K562 (cell line): ENCODE measurements around the gene SDHAF4. TPM values are rescaled to one million over a fixed set of nuclear protein-coding genes. Genes with fewer than 3 reads are reported as not detected.

ENCODE experiments used
- ARID1B ChIP-seq: fragments of 450-650 bp; IDR thresholded peaks from 2 replicates; pipeline ENCODE4 v1.6.1; 2016; ENCODE audit warnings: antibody characterized with exemption, mild to moderate bottlenecking, inconsistent platforms
- DPF2 ChIP-seq: fragments of 450-650 bp; IDR thresholded peaks from 2 replicates; pipeline ENCODE4 v1.6.1; 2016
- EP400 ChIP-seq: fragments of 450-650 bp; IDR thresholded peaks from 2 replicates; pipeline ENCODE4 v1.6.1; 2017; ENCODE audit warnings: antibody characterized with exemption, mild to moderate bottlenecking, moderate library complexity
- FOSL1 ChIP-seq: fragments of 200-800 bp; sonication (Bioruptor generic); conservative IDR thresholded peaks from 2 replicates; pipeline ENCODE4 v1.6.1; 2016; ENCODE audit warnings: missing genetic modification characterization, missing compliant biosample characterization
- FOXP1 ChIP-seq: sonication (generic); formaldehyde crosslinking; IDR thresholded peaks from 2 replicates; pipeline ENCODE4 v1.8.0; 2022; ENCODE audit warnings: mild to moderate bottlenecking, missing genetic modification reagents
- HDAC2 ChIP-seq: fragments of 450-650 bp; IDR thresholded peaks from 2 replicates; pipeline ENCODE4 v1.6.1; 2016; ENCODE audit warnings: mild to moderate bottlenecking
- HDAC3 ChIP-seq: fragments of 450-650 bp; IDR thresholded peaks from 2 replicates; pipeline ENCODE4 v1.6.1; 2018; ENCODE audit warnings: borderline replicate concordance, mild to moderate bottlenecking, moderate library complexity; ENCODE audit not compliant: partially characterized antibody
- MTF1 ChIP-seq: fragments of 250-450 bp; sonication (Bioruptor Pico); IDR thresholded peaks from 2 replicates; pipeline ENCODE4 v1.9.0; 2021; ENCODE audit warnings: moderate library complexity, mild to moderate bottlenecking, inconsistent platforms, borderline replicate concordance
- NCOA6 ChIP-seq: fragments of 450-650 bp; IDR thresholded peaks from 2 replicates; pipeline ENCODE4 v1.6.1; 2017; ENCODE audit warnings: mild to moderate bottlenecking
- SIN3B ChIP-seq: fragments of 450-650 bp; IDR thresholded peaks from 2 replicates; pipeline ENCODE4 v1.6.1; 2017; ENCODE audit warnings: low read depth, mild to moderate bottlenecking, moderate library complexity
- SMAD3 ChIP-seq: fragments of 450-650 bp; formaldehyde crosslinking; conservative IDR thresholded peaks from 2 replicates; pipeline ENCODE4 v1.4.0; 2020; ENCODE audit warnings: mild to moderate bottlenecking
- STAT5B ChIP-seq: fragments of 250-450 bp; sonication (Bioruptor Pico); IDR thresholded peaks from 2 replicates; pipeline ENCODE4 v1.8.0; 2021; ENCODE audit warnings: mild to moderate bottlenecking, inconsistent platforms
- ZNF184 ChIP-seq: sonication (generic); formaldehyde crosslinking; IDR thresholded peaks from 2 replicates; pipeline ENCODE4 v1.5.0; 2020; ENCODE audit warnings: missing genetic modification reagents
- ZNF274 ChIP-seq: IDR thresholded peaks from 2 replicates; pipeline ENCODE4 v1.6.1; 2011; ENCODE audit warnings: low read depth, mild to moderate bottlenecking, low read length, moderate library complexity, borderline replicate concordance
- polyA plus RNA-seq, 8 experiments: library from polyadenylated mRNA; depleted of rRNA in 4 of 8; stranded (reverse) in 5 of 8; unstranded in 3 of 8; fragments of >200 nt; fragmentation: Nextera tagmentation in 2 of 8; fragmentation: Illumina TruSeq in 1 of 8; extraction: Ambion mirVana in 2 of 8; extraction: Trizol in 1 of 8; gene quantifications; 2 replicates each; pipeline versions ENCODE4 v1.2.1 to v1.2.3, GENCODE V29; 2011 to 2014; ENCODE audit warnings: inconsistent platforms in 1 of 8, missing spikeins in 1 of 8
- total RNA-seq, 7 experiments: library from RNA; depleted of rRNA in 6 of 7; stranded (reverse); fragments of >200 nt in 6 of 7; fragmentation: Illumina TruSeq in 2 of 7; extraction: Trizol in 2 of 7; gene quantifications; 2 replicates each; pipeline versions ENCODE4 v1.2.1 to v1.2.3, GENCODE V29; 2011 to 2021; ENCODE audit warnings: low replicate concordance in 1 of 7
- TF ChIP-seq, protein P1 (sequence below): sonication (generic); formaldehyde crosslinking; IDR thresholded peaks from 2 replicates; pipeline ENCODE4 v1.9.0; 2022; ENCODE audit warnings: mild to moderate bottlenecking, missing genetic modification reagents
- TF ChIP-seq, protein P2 (sequence below): sonication (generic); formaldehyde crosslinking; IDR thresholded peaks from 2 replicates; pipeline ENCODE4 v1.8.1; 2023; ENCODE audit warnings: mild to moderate bottlenecking, missing genetic modification reagents
- TF ChIP-seq, protein P3 (sequence below), 2 experiments: fragments of 450-650 bp; IDR thresholded peaks; 2 replicates each; pipeline ENCODE4 v1.6.1; 2018; ENCODE audit warnings: mild to moderate bottlenecking in 2 of 2, low read depth in 1 of 2; ENCODE audit not compliant: partially characterized antibody in 2 of 2
- TF ChIP-seq, protein P4 (sequence below): sonication (generic); formaldehyde crosslinking; IDR thresholded peaks from 2 replicates; pipeline ENCODE4 v1.8.0; 2023; ENCODE audit warnings: mild to moderate bottlenecking, missing genetic modification reagents

The SDHAF4 gene
- total and polyA plus RNA-seq, 9 of the 15 experiments (the other 6 are each of a cell fraction or from before 2014, with no cell fraction given) = 3.5 to 12.0 (median 6.2) TPM

DNA sequence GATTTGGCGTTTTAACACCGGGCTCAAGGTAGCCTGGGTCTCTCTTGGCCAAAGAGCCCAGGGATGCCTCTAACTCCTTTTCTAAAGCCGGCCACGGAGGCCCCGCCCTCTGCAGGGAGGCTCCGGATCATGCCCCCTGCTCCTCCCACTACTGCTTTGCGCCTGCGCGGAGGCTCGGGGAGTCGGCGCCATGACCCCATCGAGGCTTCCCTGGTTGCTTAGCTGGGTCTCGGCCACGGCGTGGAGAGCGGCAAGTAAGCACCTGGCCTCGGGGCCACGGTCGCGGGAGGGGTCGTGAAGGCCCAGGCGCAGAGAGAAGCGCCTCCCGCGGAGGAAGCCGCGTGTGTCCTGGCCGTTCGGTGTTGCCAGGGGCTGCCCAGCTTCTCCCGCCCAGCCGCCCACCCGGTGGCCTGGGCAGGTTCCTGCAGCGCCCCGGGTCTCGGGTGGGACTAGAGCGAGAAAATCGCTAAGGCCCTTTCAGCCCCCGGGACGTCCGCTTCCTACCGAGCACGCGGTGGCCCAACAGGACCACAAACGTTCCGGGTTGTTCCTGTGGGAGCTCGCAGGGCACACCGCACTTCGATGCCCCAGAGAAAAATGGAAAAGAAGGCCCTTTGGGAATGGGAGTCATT, at the start of gene SDHAF4 (continued):
- TF ChIP-seq, protein P1, sequence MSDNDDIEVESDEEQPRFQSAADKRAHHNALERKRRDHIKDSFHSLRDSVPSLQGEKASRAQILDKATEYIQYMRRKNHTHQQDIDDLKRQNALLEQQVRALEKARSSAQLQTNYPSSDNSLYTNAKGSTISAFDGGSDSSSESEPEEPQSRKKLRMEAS (CRISPR knock-in tag) = peak; percentile 62
- no peak for TF ChIP-seq STAT5B (CRISPR knock-in tag)
- no peak for TF ChIP-seq FOXP1 (CRISPR knock-in tag)
- no peak for TF ChIP-seq NCOA6
- TF ChIP-seq MTF1 = no peak
- no peak for TF ChIP-seq SIN3B
- TF ChIP-seq EP400 = peak; percentile 85
- TF ChIP-seq, protein P2, sequence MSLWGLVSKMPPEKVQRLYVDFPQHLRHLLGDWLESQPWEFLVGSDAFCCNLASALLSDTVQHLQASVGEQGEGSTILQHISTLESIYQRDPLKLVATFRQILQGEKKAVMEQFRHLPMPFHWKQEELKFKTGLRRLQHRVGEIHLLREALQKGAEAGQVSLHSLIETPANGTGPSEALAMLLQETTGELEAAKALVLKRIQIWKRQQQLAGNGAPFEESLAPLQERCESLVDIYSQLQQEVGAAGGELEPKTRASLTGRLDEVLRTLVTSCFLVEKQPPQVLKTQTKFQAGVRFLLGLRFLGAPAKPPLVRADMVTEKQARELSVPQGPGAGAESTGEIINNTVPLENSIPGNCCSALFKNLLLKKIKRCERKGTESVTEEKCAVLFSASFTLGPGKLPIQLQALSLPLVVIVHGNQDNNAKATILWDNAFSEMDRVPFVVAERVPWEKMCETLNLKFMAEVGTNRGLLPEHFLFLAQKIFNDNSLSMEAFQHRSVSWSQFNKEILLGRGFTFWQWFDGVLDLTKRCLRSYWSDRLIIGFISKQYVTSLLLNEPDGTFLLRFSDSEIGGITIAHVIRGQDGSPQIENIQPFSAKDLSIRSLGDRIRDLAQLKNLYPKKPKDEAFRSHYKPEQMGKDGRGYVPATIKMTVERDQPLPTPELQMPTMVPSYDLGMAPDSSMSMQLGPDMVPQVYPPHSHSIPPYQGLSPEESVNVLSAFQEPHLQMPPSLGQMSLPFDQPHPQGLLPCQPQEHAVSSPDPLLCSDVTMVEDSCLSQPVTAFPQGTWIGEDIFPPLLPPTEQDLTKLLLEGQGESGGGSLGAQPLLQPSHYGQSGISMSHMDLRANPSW (CRISPR knock-in tag) = no peak
- no peak for TF ChIP-seq ZNF184 (CRISPR knock-in tag)
- TF ChIP-seq, protein P3, sequence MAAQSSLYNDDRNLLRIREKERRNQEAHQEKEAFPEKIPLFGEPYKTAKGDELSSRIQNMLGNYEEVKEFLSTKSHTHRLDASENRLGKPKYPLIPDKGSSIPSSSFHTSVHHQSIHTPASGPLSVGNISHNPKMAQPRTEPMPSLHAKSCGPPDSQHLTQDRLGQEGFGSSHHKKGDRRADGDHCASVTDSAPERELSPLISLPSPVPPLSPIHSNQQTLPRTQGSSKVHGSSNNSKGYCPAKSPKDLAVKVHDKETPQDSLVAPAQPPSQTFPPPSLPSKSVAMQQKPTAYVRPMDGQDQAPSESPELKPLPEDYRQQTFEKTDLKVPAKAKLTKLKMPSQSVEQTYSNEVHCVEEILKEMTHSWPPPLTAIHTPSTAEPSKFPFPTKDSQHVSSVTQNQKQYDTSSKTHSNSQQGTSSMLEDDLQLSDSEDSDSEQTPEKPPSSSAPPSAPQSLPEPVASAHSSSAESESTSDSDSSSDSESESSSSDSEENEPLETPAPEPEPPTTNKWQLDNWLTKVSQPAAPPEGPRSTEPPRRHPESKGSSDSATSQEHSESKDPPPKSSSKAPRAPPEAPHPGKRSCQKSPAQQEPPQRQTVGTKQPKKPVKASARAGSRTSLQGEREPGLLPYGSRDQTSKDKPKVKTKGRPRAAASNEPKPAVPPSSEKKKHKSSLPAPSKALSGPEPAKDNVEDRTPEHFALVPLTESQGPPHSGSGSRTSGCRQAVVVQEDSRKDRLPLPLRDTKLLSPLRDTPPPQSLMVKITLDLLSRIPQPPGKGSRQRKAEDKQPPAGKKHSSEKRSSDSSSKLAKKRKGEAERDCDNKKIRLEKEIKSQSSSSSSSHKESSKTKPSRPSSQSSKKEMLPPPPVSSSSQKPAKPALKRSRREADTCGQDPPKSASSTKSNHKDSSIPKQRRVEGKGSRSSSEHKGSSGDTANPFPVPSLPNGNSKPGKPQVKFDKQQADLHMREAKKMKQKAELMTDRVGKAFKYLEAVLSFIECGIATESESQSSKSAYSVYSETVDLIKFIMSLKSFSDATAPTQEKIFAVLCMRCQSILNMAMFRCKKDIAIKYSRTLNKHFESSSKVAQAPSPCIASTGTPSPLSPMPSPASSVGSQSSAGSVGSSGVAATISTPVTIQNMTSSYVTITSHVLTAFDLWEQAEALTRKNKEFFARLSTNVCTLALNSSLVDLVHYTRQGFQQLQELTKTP (IDR thresholded peaks at IDR 0.05; ENCODE audit: low read depth in 1 of 2, partially characterized antibody in 2 of 2) = no peak
- no peak for TF ChIP-seq ARID1B
- no peak for TF ChIP-seq FOSL1
- TF ChIP-seq DPF2 = no peak
- TF ChIP-seq, protein P4, sequence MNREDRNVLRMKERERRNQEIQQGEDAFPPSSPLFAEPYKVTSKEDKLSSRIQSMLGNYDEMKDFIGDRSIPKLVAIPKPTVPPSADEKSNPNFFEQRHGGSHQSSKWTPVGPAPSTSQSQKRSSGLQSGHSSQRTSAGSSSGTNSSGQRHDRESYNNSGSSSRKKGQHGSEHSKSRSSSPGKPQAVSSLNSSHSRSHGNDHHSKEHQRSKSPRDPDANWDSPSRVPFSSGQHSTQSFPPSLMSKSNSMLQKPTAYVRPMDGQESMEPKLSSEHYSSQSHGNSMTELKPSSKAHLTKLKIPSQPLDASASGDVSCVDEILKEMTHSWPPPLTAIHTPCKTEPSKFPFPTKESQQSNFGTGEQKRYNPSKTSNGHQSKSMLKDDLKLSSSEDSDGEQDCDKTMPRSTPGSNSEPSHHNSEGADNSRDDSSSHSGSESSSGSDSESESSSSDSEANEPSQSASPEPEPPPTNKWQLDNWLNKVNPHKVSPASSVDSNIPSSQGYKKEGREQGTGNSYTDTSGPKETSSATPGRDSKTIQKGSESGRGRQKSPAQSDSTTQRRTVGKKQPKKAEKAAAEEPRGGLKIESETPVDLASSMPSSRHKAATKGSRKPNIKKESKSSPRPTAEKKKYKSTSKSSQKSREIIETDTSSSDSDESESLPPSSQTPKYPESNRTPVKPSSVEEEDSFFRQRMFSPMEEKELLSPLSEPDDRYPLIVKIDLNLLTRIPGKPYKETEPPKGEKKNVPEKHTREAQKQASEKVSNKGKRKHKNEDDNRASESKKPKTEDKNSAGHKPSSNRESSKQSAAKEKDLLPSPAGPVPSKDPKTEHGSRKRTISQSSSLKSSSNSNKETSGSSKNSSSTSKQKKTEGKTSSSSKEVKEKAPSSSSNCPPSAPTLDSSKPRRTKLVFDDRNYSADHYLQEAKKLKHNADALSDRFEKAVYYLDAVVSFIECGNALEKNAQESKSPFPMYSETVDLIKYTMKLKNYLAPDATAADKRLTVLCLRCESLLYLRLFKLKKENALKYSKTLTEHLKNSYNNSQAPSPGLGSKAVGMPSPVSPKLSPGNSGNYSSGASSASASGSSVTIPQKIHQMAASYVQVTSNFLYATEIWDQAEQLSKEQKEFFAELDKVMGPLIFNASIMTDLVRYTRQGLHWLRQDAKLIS (CRISPR knock-in tag) = no peak
- no peak for TF ChIP-seq HDAC2
- no peak for TF ChIP-seq HDAC3
- no peak for TF ChIP-seq ZNF274
- no peak for TF ChIP-seq SMAD3
